Kidney (tissue), 14 donors: ENCODE data around the gene GRK4. TPM values are rescaled to one million over a fixed set of nuclear protein-coding genes. Genes with fewer than 3 reads are reported as not detected.
A peak's percentile ranks its signal among the peaks of the same experiment; 100 is the strongest.

Source experiments
- DNase-seq, 5 donors: peaks; one replicate each; pipeline ENCODE4 v3.0.0-alpha.2; 2013 to 2020
- FAIRE-seq: peaks from 2 replicates; lab custom pipeline; 2012; peaks lifted over from hg19 to GRCh38; lab: Jason Lieb, UNC
- H3K27ac ChIP-seq, 2 donors: one replicate each; pipeline ENCODE4 v1.7.0; 2013; ENCODE audit warnings: low read depth in 2 of 2, low read length in 2 of 2, inconsistent platforms in 1 of 2
- H3K27me3 ChIP-seq: one replicate; pipeline ENCODE4 v1.7.1; 2013; ENCODE audit warnings: low read length, inconsistent platforms; ENCODE audit not compliant: control insufficient read depth, insufficient read depth
- H3K36me3 ChIP-seq, 3 donors: one replicate each; pipeline versions ENCODE4 v1.7.0 to v1.7.1; 2013; ENCODE audit warnings: low read length in 3 of 3, control low read depth in 1 of 3, inconsistent platforms in 1 of 3; ENCODE audit not compliant: insufficient read depth in 3 of 3, control insufficient read depth in 2 of 3
- H3K4me1 ChIP-seq, 3 donors: one replicate each; pipeline versions ENCODE4 v1.7.0 to v1.7.1; 2013; ENCODE audit warnings: low read length in 3 of 3, inconsistent platforms in 1 of 3, low read depth in 1 of 3; ENCODE audit not compliant: control insufficient read depth in 2 of 3, insufficient read depth in 2 of 3
- H3K4me3 ChIP-seq, 3 donors: one replicate each; pipeline versions ENCODE4 v1.7.0 to v1.8.1; 2013; ENCODE audit warnings: low read length in 3 of 3, control low read depth in 1 of 3, inconsistent platforms in 1 of 3
- H3K9ac ChIP-seq, 3 donors: one replicate each; pipeline versions ENCODE4 v1.7.0 to v1.7.1; 2013; ENCODE audit warnings: low read length in 3 of 3, control low read depth in 1 of 3, inconsistent platforms in 1 of 3
- H3K9me3 ChIP-seq, 3 donors: one replicate each; pipeline versions ENCODE4 v1.7.0 to v1.7.1; 2013; ENCODE audit warnings: low read length in 3 of 3, control low read depth in 1 of 3, inconsistent platforms in 1 of 3; ENCODE audit not compliant: control insufficient read depth in 2 of 3, insufficient read depth in 1 of 3
- CTCF ChIP-seq: IDR thresholded peaks from 3 replicates; pipeline ENCODE4 v1.5.1; 2012; ENCODE audit warnings: mild to moderate bottlenecking, moderate library complexity, borderline replicate concordance; ENCODE audit not compliant: insufficient read depth; ENCODE audit errors: extremely low read depth
- intact Hi-C: fragments of 100-400 bp; cut with DNase I; formaldehyde crosslinking; loops from one replicate; pipeline ENCODE4 v1.11.1; 2022
- polyA plus RNA-seq: library from polyadenylated mRNA; stranded (reverse); fragments of 350-450 nt; fragmentation: Illumina TruSeq; extraction: RNeasy Lipid Tissue Mini Kit (QIAGEN cat#74804); gene quantifications from one replicate; pipeline ENCODE4 v1.2.3, GENCODE V29; 2014; ENCODE audit warnings: low read depth, low replicate concordance; ENCODE audit not compliant: insufficient read depth
- total RNA-seq: library from RNA; stranded (reverse); fragmentation: NEBNext Ultra II Directional; extraction: Animal tissue kit (Norgen Biotek cat#: 25700); gene quantifications from one replicate; pipeline ENCODE4 v1.2.1, GENCODE V29; 2021
- donor health status: control.
- donor health status: control.
- donor health status: control.
- donor health status: control.
- donor health status: control.
- donor health status: DM: yes; HTN: yes; CAD: no.
- donor health status: Normal renal cell carcinoma (clear cell type).

GRK4 gene
- total and polyA plus RNA-seq, 2 donors from 2014 or later = 4.3 TPM

GRCh38 chr4:2924286-2924685 lies 39.1 kb upstream of the GRK4 start:
- H3K9ac ChIP-seq = no peak overlapping the region

GRCh38 chr4:2924765-2925301 lies 38.5 kb upstream of the GRK4 start:
- Histone ChIP-seq H3K4me1 (peaks cover 0 to 16% (median 8%) of the 10 kb centered on the region in 3 donors), H3K27ac (peak overlapping the region in 1 of 2 donors; percentile 54), H3K4me3 (no peak overlapping the region), H3K27me3 (no peaks in the 10 kb centered on the region), H3K9ac (no peak overlapping the region), H3K36me3 (peaks cover 2 to 50% (median 17%) of the 10 kb centered on the region in 3 donors), H3K9me3 (no peaks in the 10 kb centered on the region)
- intact Hi-C loops = loop anchor here (10.0 kb wide), 1 partner anchor 160 kb away; no protein-coding TSS in a partner anchor
- FAIRE-seq = no peak
- no peak for TF ChIP-seq CTCF
- DNase-seq = peak in 3 of 5 donors; percentile 14 to 53 (median 18)

More at GRCh38 chr4:2924286-2924685, 39.1 kb upstream of the GRK4 start:
- Histone ChIP-seq H3K27me3 (no peaks in the 10 kb centered on the region), H3K9me3 (no peaks in the 10 kb centered on the region), H3K4me3 (no peak overlapping the region), H3K4me1 (peaks cover 0 to 14% (median 8%) of the 10 kb centered on the region in 3 donors), H3K36me3 (peaks cover 2 to 47% (median 14%) of the 10 kb centered on the region in 3 donors), H3K27ac (peak overlapping the region in 1 of 2 donors; percentile 23)
- intact Hi-C loops = loop anchor here (10.0 kb wide), 1 partner anchor 159 kb away; no protein-coding TSS in a partner anchor
- FAIRE-seq = no peak
- no peak for TF ChIP-seq CTCF
- peak in 1 of 5 donors; percentile 54 for DNase-seq

GRCh38 chr4:2925496-2925895 lies 37.9 kb upstream of the GRK4 start:
- H3K9me3 ChIP-seq = no peaks in the 10 kb centered on the region
- no peak for FAIRE-seq
- no peak overlapping the region for H3K27ac ChIP-seq
- no peak for TF ChIP-seq CTCF
- no peak overlapping the region for H3K9ac ChIP-seq
- DNase-seq = peak in 1 of 5 donors; percentile 35
- no peaks in the 10 kb centered on the region for H3K27me3 ChIP-seq
- H3K4me3 ChIP-seq = no peak overlapping the region
- H3K36me3 ChIP-seq = peaks cover 2 to 56% (median 17%) of the 10 kb centered on the region in 3 donors
- intact Hi-C loops = loop anchor here (10.0 kb wide), 1 partner anchor 161 kb away; no protein-coding TSS in a partner anchor
- H3K4me1 ChIP-seq = peaks cover 0 to 16% (median 8%) of the 10 kb centered on the region in 3 donors
